A549 (cell line): ENCODE data around the gene PLD4. TPM values are rescaled to one million over a fixed set of nuclear protein-coding genes. Genes with fewer than 3 reads are reported as not detected.
A peak's percentile ranks its signal among the peaks of the same experiment; 100 is the strongest.

Experiments
- ATAC-seq, 2 experiments: fragments of 200-7000 bp in 1 of 2; fragments of >200 bp in 1 of 2; cut with Nextera tagmentation in 1 of 2; cut with Tn5 transposase in 1 of 2; 3 replicates each; pipeline versions ENCODE4 v1.8.0 to v1.9.1; 2018 to 2020; ENCODE audit warnings: mild to moderate bottlenecking in 1 of 2, moderate library complexity in 1 of 2
- CTCF ChIA-PET: fragments of 300-600 bp; sonication (Branson Sonifier 250); formaldehyde crosslinking; extraction: SDS; loops from one replicate; lab custom pipeline; 2021; ENCODE audit warnings: antibody characterized with exemption, inconsistent platforms; lab: Yijun Ruan, JAX
- POLR2A ChIA-PET: fragments of 350-600 bp; formaldehyde crosslinking; extraction: SDS; loops from one replicate; lab custom pipeline; 2021; ENCODE audit warnings: antibody characterized with exemption, inconsistent platforms; lab: Yijun Ruan, JAX
- DNase-seq, 2 experiments: peaks; one replicate each; pipeline versions ENCODE4 v3.0.0 to v3.0.0-alpha.2; 2011 to 2016; ENCODE audit warnings: low read depth in 1 of 2, low spot score in 1 of 2
- FAIRE-seq: peaks from 2 replicates; lab custom pipeline; 2011; peaks lifted over from hg19 to GRCh38; lab: Jason Lieb, UNC
- H3K27ac ChIP-seq, 2 experiments: fragments of >200 bp; sonication (Bioruptor Twin); formaldehyde crosslinking; 3 replicates each; pipeline ENCODE4 v1.5.1; 2016 to 2017
- H3K4me1 ChIP-seq: fragments of >200 bp; sonication (Bioruptor Twin); formaldehyde crosslinking; 3 replicates; pipeline ENCODE4 v1.6.1; 2016
- H3K4me2 ChIP-seq: fragments of >200 bp; sonication (Bioruptor Twin); formaldehyde crosslinking; 3 replicates; pipeline ENCODE4 v1.6.1; 2016
- H3K4me3 ChIP-seq: fragments of >200 bp; sonication (Bioruptor Twin); formaldehyde crosslinking; 3 replicates; pipeline ENCODE4 v1.5.1; 2016
- H3K9me3 ChIP-seq: fragments of >200 bp; sonication (Bioruptor Twin); formaldehyde crosslinking; 3 replicates; pipeline ENCODE4 v1.6.1; 2016
- BCL3 ChIP-seq: fragments of >200 bp; sonication (Bioruptor Twin); formaldehyde crosslinking; IDR thresholded peaks from 3 replicates; pipeline ENCODE4 v1.6.1; 2016
- BHLHE40 ChIP-seq: IDR thresholded peaks from 2 replicates; pipeline ENCODE4 v1.6.1; 2012; ENCODE audit warnings: low read depth, low read length, inconsistent platforms
- CHD4 ChIP-seq: fragments of 200-600 bp; sonication (generic); IDR thresholded peaks from 2 replicates; pipeline ENCODE4 v1.6.1; 2016; ENCODE audit warnings: antibody characterized with exemption, mild to moderate bottlenecking, borderline replicate concordance
- CTCF ChIP-seq: fragments of >200 bp; sonication (Bioruptor Twin); formaldehyde crosslinking; IDR thresholded peaks from 3 replicates; pipeline ENCODE4 v1.5.1; 2016
- EHMT2 ChIP-seq: fragments of 200-600 bp; sonication (generic); IDR thresholded peaks from 2 replicates; pipeline ENCODE4 v1.6.1; 2016; ENCODE audit warnings: antibody characterized with exemption, low read depth, mild to moderate bottlenecking, moderate library complexity
- FOSB ChIP-seq: fragments of 250-450 bp; sonication (Bioruptor Pico); IDR thresholded peaks from 2 replicates; pipeline ENCODE4 v1.5.0; 2020; ENCODE audit warnings: mild to moderate bottlenecking, moderate library complexity
- FOSL2 ChIP-seq, 2 experiments: fragments of 450-650 bp in 1 of 2; fragments of >200 bp in 1 of 2; sonication (Bioruptor Twin) in 1 of 2; formaldehyde crosslinking; IDR thresholded peaks; 2 replicates each; pipeline versions ENCODE4 v1.5.0 to v1.6.1; 2016 to 2020; ENCODE audit warnings: mild to moderate bottlenecking in 1 of 2, moderate library complexity in 1 of 2
- HMGXB4 ChIP-seq: fragments of 250-450 bp; sonication (Bioruptor Pico); IDR thresholded peaks from 2 replicates; pipeline ENCODE4 v1.5.0; 2021; ENCODE audit warnings: mild to moderate bottlenecking, moderate library complexity, borderline replicate concordance
- JUNB ChIP-seq: fragments of >200 bp; sonication (Bioruptor Twin); formaldehyde crosslinking; IDR thresholded peaks from 2 replicates; pipeline ENCODE4 v1.6.1; 2016
- KDM1A ChIP-seq: fragments of 200-600 bp; sonication (generic); IDR thresholded peaks from 2 replicates; pipeline ENCODE4 v1.6.1; 2016; ENCODE audit warnings: low read depth, mild to moderate bottlenecking
- KDM5A ChIP-seq: fragments of 200-600 bp; sonication (generic); IDR thresholded peaks from 2 replicates; pipeline ENCODE4 v1.6.1; 2016; ENCODE audit warnings: antibody characterized with exemption, mild to moderate bottlenecking
- NPAS2 ChIP-seq: fragments of 250-450 bp; sonication (Bioruptor Pico); IDR thresholded peaks from 2 replicates; pipeline ENCODE4 v1.8.0; 2022; ENCODE audit warnings: mild to moderate bottlenecking, moderate library complexity, borderline replicate concordance
- NR3C1 ChIP-seq: fragments of >200 bp; sonication (Bioruptor Twin); formaldehyde crosslinking; IDR thresholded peaks from 3 replicates; pipeline ENCODE4 v1.6.1; 2017
- POLR2AphosphoS2 ChIP-seq: conservative IDR thresholded peaks from 2 replicates; pipeline ENCODE4 v1.6.1; 2012; ENCODE audit warnings: low read length, improper control_type of control experiment, inconsistent platforms
- RCOR1 ChIP-seq: fragments of 150-350 bp; IDR thresholded peaks from 2 replicates; pipeline ENCODE4 v1.6.1; 2014; ENCODE audit warnings: antibody characterized with exemption, low read length, low read depth
- RFX5 ChIP-seq: fragments of 450-650 bp; IDR thresholded peaks from 2 replicates; pipeline ENCODE4 v1.7.1; 2014; ENCODE audit warnings: antibody characterized with exemption, mild to moderate bottlenecking, moderate library complexity
- RNF2 ChIP-seq: fragments of 200-600 bp; sonication (generic); IDR thresholded peaks from 2 replicates; pipeline ENCODE4 v1.6.1; 2016; ENCODE audit warnings: low read depth, mild to moderate bottlenecking, antibody characterized with exemption, moderate library complexity, borderline replicate concordance
- SREBF2 ChIP-seq: fragments of 450-650 bp; IDR thresholded peaks from 2 replicates; pipeline ENCODE4 v1.6.1; 2014; ENCODE audit warnings: mild to moderate bottlenecking, moderate library complexity
- ZFP36 ChIP-seq: fragments of 450-650 bp; IDR thresholded peaks from 2 replicates; pipeline ENCODE4 v1.6.1; 2014; ENCODE audit warnings: borderline replicate concordance; ENCODE audit not compliant: partially characterized antibody
- WGBS: methylation state at CpG from one replicate; pipeline ENCODE4 v1.1.6; 2017; ENCODE audit errors: missing lambda C conversion rate; 5-methylcytosine and 5-hydroxymethylcytosine counted together
- polyA plus RNA-seq, 4 experiments: library from polyadenylated mRNA; depleted of rRNA in 3 of 4; stranded (reverse); fragments of >200 nt; fragmentation: RNase III in 1 of 4; extraction: RNeasy Plus Mini Kit Qiagen cat#74134 plus additional on column Dnase treatment in 1 of 4; gene quantifications; 2 replicates in 3 of 4; 3 replicates in 1 of 4; pipeline ENCODE4 v1.2.3, GENCODE V29; 2011 to 2017
- TF ChIP-seq, protein P1 (sequence below): IDR thresholded peaks from 2 replicates; pipeline ENCODE4 v1.6.1; 2012; ENCODE audit warnings: low read depth, borderline replicate concordance

Gene PLD4
- polyA plus RNA-seq, 2 of the 4 experiments (the other 2 are of a cell fraction), result 0.01 TPM

DNA sequence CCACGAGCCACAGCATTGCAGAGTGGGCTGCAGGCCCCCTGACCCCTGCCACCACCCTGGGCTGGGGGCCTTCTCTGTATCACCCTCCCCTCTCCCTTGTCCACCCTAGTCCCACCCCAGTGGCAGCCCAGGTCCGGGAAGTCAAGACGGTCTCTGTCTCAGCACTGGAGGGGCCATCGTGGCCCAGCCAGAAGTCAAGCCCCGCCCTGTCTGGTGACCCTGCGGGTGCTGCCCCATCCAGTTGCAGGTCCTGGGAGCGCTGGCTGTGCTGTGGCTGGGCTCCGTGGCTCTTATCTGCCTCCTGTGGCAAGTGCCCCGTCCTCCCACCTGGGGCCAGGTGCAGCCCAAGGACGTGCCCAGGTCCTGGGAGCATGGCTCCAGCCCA is 2.7 kb downstream of the PLD4 start (continued):
- TF ChIP-seq, protein P1, sequence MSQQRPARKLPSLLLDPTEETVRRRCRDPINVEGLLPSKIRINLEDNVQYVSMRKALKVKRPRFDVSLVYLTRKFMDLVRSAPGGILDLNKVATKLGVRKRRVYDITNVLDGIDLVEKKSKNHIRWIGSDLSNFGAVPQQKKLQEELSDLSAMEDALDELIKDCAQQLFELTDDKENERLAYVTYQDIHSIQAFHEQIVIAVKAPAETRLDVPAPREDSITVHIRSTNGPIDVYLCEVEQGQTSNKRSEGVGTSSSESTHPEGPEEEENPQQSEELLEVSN, result no peak
- TF ChIP-seq SREBF2 (no peak), BHLHE40 (no peak), CHD4 (no peak), NR3C1 (no peak), NPAS2 (CRISPR knock-in tag) (no peak), KDM1A (no peak)
- TF ChIP-seq, all 56 proteins: peak for 0

DNA sequence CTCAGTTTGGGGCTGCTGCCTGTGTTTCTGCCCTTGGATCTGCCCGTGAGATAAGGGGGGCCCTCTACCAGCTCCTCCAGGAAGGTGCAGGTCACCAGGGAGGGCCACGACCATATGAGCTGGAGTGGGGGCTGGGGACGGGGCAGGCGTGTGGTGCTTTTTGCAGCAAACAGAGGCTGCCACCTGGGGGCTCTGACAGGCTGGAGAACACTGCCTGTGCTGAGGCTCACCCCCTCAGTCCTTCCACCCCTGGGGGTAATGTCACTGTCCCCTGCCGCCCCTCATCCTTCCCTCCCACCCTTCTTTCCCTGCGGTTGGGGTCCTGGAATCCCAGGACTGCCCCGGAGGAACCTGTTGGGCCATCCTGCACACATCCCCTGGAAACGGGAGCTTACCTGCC is 3.2 kb downstream of the PLD4 start:
- FAIRE-seq, result no peak
- H3K9me3 ChIP-seq, result peaks cover 8% of the 10 kb centered on the region
- peaks cover 3% of the 10 kb centered on the region; the same call in 1 of the 3 replicates for H3K4me1 ChIP-seq
- WGBS, result 59% methylated on average over 7 of the region's 8 CpGs
- no peak overlapping the region for H3K27ac ChIP-seq
- no peak overlapping the region for H3K4me2 ChIP-seq
- CTCF ChIA-PET, result interaction anchor here (0.5 to 2.5 kb wide), 6 partner anchors 16 to 118 kb away, joined by 3 to 8 read pairs (median 4); no protein-coding TSS in a partner anchor
- POLR2A ChIA-PET, result no interaction called here
- no peak overlapping the region for H3K4me3 ChIP-seq
- DNase-seq, result no peak
- TF ChIP-seq JUNB (no peak), EHMT2 (no peak), POLR2AphosphoS2 (no peak), FOSB (CRISPR knock-in tag) (no peak), RCOR1 (no peak), BCL3 (no peak), RFX5 (no peak), KDM5A (no peak), HMGXB4 (CRISPR knock-in tag) (no peak), RNF2 (no peak), CTCF (no peak), ZFP36 (no peak), FOSL2 (IDR thresholded peaks at IDR 0.05) (no peak), FOSL2 (CRISPR knock-in tag; IDR thresholded peaks at IDR 0.05) (no peak)
- peak in 1 of 2 experiments; percentile 11; a peak in 2 of 6 replicates for ATAC-seq
